ENCODE data around the gene CRB1. TPM values are rescaled to one million over a fixed set of nuclear protein-coding genes. Genes with fewer than 3 reads are reported as not detected.
"Not testable (repeated sequence)": the region's sequence is repeated elsewhere in the genome, so short reads cannot be mapped to it uniquely, and the experiment has no call there.

Gene CRB1
- total RNA-seq, 1 experiment from 2014 or later: not detected

GRCh38 chr1:197463142-197463541, 195.1 kb downstream of the CRB1 start:
- DNase-seq (ENCODE audit: low spot score): no peak

GRCh38 chr1:197464044-197464443, 196.0 kb downstream of the CRB1 start:
- no peak for DNase-seq (ENCODE audit: low spot score)

- no peak for DNase-seq (ENCODE audit: low spot score)
Measured at GRCh38 chr1:197465528-197466327, 197.7 kb downstream of the CRB1 start.

DNA sequence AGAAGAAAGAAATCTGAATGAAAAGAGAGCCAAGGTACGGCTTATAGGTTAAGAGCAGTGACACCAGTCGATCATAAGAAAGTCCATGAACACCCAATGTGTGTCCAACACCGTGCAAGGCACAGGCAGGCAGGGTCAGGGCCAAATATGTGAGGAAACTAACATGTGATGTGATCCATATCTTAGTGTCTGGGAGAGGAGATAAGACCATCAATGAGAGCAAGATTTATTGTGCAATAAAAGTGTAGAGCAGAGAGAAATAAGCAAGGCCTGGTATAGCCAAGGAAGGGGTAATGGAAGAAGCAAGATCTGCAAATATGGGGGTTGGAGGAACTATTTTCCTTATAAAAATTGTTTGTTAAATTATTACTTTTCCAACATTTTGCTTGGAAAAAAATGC, 198.8 kb downstream of the CRB1 start:
- no peak for DNase-seq (ENCODE audit: low spot score)

GRCh38 chr1:197467881-197468280, 199.8 kb downstream of the CRB1 start:
- peak; percentile 34 for DNase-seq (ENCODE audit: low spot score)

- no peak for DNase-seq (ENCODE audit: low spot score)
Measured at GRCh38 chr1:197468543-197469175, 200.6 kb downstream of the CRB1 start.

DNA sequence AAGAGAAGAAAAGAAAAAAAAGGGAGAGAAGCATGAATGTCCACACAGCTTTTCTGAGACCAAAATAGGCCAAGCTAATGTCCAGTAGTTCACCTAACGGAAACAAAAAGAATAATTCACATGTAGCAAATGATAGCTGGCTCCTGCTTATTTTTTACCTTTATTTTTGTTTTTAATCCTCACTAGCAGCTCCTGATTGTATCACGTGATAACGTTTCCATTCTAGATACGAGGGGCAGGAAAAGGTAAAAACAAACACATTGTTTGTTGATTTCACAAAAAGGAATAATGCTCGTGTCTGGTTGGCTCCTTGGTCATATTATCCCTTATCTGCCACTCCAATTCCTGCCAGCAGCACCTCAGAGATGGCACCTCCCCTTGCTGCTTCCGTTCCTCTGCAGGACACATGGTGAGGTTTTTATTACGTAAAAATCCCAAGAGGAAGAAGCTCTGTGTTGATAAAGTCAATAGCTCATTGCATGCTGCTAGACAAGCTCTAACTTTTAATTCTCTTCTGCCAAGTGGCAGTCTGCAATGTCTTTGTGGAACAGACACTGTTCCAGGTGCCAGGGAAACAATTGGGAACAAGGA, 201.7 kb downstream of the CRB1 start:
- no peak for DNase-seq (ENCODE audit: low spot score)

DNA sequence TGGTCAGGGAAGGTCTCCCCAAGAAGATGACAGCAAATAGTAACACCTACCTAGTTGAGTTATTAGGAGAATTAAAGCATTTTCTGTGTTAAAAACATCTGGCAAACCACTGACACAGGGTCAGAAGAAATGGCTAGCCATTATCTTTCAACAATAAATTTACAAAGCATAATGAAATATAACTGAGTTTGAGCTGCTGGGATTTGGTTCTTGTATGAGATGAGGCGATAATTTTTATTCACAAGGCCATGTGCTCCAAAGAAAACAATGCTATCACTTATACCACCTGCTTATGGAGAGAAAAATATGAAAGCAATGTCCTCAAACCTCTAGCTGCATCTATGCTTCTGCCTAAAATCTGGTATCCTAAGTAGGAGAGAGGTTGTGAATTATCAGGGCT, 202.3 kb downstream of the CRB1 start:
- DNase-seq (ENCODE audit: low spot score): no peak

GRCh38 chr1:197471248-197471985, 203.4 kb downstream of the CRB1 start:
- no peak for DNase-seq (ENCODE audit: low spot score)

DNA sequence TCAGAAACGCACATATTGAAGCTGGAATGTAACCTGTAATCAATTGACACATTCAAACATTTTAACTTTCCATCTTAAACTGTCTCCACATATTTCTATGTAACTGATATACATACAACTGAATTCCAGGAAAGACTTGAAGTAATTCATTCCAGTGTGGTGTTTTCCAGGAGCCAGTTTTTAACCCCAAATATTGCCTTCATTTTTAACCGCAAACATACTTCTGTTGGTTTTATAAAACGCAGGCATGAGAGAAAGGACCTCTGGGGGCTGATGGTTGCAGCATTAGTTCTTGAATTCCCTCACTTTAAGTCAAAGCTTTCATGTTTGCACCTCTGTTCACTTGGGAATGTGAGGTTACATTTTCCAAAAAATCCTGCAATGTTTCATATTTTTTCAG, 204.1 kb downstream of the CRB1 start:
- DNase-seq (ENCODE audit: low spot score): no peak

DNA sequence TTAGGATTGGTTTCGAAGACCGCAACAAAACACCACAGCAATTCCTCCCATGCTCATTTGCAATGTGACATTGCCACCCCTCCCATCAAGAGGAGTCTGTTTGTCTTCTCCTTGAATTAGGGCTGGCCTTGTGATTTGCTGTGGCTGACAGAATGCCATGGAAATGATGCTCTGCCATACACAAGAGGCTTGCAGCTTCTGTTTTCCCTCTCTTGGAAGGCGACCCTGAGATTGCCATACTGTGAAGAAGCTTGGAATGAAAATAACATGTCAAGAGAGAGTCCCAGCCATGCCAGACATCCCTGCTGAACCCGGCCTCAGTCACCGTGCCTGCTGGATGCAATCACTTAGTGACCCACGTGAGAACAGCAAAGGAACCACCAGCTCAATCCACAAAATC, 212.4 kb downstream of the CRB1 start:
- DNase-seq (ENCODE audit: low spot score): no peak

DNA sequence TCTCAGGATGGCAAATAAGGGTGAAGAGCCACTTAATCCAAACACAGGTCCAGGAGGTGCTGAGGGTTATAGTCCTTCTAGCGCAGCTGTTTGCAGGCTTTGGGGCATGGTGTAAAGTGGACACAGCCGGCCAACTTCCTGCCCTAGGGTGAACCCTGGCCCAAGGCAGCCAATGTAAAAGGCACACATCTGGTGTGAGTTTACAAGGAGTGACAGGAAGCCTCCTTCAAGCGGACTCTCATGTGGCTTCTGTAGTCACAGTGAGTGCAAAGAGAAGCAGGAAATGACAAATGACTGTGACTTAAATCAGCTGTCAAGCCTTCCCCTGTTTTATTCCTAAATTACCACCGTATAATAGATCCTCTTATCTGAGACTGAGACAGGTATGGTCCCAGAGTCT, 213.0 kb downstream of the CRB1 start:
- DNase-seq (ENCODE audit: low spot score): peak; percentile 17

GRCh38 chr1:197485790-197486189, 217.7 kb downstream of the CRB1 start:
- DNase-seq (ENCODE audit: low spot score): peak; percentile 11

DNA sequence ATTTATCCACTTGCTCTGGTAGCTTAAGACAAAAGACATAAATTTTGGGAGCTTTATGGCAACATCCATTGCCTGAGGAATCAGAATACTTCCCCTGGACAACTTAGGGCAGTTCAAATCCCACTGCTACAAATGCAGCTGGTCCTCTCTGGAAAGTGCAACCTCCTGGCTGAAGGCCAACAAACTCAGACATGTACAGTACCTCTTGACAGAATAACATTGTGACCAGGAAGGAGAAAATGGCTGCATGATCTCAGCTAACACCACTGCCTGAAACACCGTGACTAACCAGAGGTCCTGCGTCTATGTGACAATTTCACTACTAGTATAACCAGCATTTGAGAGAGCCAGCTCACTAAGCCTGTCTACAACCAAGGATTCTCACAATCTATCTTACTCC, 218.9 kb downstream of the CRB1 start:
- peak; percentile 54 for DNase-seq (ENCODE audit: low spot score)

- not testable (repeated sequence) for DNase-seq (ENCODE audit: low spot score)
Measured at GRCh38 chr1:197491505-197491904, 223.5 kb downstream of the CRB1 start.

GRCh38 chr1:197496722-197497121, 228.7 kb downstream of the CRB1 start:
- no peak for DNase-seq (ENCODE audit: low spot score)

DNA sequence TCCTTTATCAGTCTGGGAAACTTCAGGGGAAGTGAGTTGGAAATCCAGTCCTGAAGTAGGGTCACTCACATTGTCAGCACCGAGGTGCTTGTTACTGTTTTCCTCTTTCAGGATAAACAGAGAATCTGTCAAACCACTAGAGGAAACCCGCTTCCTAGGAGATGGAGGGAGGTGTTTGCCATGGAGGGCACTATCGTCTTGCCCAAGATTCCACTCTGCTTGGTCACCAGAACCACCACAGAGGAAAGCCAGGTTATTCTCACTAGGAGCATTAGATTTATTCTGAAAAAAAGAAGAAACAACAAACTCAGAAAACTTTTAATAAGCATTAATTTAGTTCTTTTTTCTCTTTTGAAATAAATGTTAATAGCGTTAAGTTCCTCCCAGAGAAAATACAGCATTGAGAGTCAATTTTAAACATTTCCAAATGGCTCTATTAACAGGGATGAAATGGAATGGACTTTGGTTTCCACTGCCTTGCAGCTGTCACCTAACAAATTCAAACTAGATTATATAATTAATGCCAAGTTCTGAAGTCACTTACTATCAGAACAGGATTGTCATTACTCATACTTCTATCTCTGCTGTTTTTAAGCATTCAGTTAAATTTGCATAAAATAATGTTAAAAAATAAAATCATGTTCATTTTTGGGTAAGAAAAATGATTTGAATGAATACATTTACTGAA, 242.8 kb downstream of the CRB1 start:
- DNase-seq (ENCODE audit: low spot score): no peak

GRCh38 chr1:197515421-197515820, 247.4 kb downstream of the CRB1 start:
- DNase-seq (ENCODE audit: low spot score): no peak

GRCh38 chr1:197519741-197520334, 251.8 kb downstream of the CRB1 start:
- no peak for DNase-seq (ENCODE audit: low spot score)

GRCh38 chr1:197521118-197521739, 253.2 kb downstream of the CRB1 start:
- DNase-seq (ENCODE audit: low spot score): peak; percentile 24

Data from H4 (cell line).